ENCODE results near the gene HMGN2.

DNA sequence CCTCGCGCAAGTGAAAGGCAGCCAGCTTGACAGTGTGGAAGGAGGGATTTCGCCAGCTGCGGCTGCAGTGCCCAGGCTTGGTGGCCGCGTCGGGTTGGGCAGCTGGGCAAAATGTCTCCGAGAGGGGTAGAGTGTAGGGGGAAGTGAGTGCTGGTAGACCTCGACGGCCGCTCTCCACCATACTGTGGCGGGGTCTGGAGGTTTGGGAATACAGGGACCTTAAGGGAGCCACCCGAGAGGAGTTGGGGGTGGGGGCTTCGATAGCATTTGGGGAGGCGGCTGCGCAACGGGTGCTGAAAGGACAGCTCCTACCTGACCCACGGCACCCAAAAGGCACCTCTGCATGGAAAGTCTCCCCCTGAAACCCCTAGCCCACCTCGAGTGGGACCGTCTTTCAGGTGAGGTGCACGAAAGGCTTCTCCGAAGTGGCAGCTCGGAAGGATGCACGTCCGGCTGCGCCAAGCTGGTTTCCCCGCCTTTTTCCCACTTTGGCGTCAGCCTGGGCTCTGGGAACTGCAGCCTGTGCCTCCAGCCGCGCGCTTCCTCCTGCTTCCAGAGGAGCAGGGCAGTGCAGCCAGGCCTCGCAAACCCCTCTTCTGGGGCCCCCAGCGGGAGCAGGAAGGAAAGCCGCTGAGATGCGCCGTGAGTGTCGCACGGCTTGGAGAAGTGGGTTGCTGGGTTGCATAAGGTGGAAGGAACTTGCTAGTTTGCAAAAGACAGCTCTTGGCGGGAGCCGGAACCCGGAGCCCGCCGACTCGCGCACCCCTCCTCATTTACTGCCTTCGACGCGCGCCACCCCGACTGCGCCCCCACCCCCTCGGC, 531 bp upstream of the HMGN2 start:
- no peak for TF ChIP-seq CTCF (conservative IDR thresholded peaks at IDR 0.05 in 1 of 2, IDR thresholded peaks at IDR 0.05 in 1 of 2; ENCODE audit: extremely low read depth in 1 of 2, insufficient read depth in 1 of 2, low read depth in 1 of 2, low read length in 2 of 2)
- no peak for TF ChIP-seq EZH2 (IDR thresholded peaks at IDR 0.05; ENCODE audit: borderline replicate concordance, low read length)
